Measurements from ENCODE around the gene NGDN.

- TF ChIP-seq, protein P1, sequence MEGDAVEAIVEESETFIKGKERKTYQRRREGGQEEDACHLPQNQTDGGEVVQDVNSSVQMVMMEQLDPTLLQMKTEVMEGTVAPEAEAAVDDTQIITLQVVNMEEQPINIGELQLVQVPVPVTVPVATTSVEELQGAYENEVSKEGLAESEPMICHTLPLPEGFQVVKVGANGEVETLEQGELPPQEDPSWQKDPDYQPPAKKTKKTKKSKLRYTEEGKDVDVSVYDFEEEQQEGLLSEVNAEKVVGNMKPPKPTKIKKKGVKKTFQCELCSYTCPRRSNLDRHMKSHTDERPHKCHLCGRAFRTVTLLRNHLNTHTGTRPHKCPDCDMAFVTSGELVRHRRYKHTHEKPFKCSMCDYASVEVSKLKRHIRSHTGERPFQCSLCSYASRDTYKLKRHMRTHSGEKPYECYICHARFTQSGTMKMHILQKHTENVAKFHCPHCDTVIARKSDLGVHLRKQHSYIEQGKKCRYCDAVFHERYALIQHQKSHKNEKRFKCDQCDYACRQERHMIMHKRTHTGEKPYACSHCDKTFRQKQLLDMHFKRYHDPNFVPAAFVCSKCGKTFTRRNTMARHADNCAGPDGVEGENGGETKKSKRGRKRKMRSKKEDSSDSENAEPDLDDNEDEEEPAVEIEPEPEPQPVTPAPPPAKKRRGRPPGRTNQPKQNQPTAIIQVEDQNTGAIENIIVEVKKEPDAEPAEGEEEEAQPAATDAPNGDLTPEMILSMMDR (IDR thresholded peaks at IDR 0.05; ENCODE audit: low read length) = no peak
- TF ChIP-seq EZH2 (IDR thresholded peaks at IDR 0.05; ENCODE audit: borderline replicate concordance, low read length) = no peak
Observed at GRCh38 chr14:23439107-23439835, 30.2 kb upstream of the NGDN start.

Measured in OCI-LY1 (cell line).